Activated B cell treated with CpG ODN at 0.5 μM for 24 hours (primary cell): ENCODE measurements around the gene SYNPR. TPM values are rescaled to one million over a fixed set of nuclear protein-coding genes. Genes with fewer than 3 reads are reported as not detected.
"Not testable (repeated sequence)": the region's sequence is repeated elsewhere in the genome, so short reads cannot be mapped to it uniquely, and the experiment has no call there.

Experiments used
- ATAC-seq: fragments of 200-7000 bp; cut with Tn5 transposase; one replicate; pipeline ENCODE4 v1.10.0; 2021; ENCODE audit warnings: low read depth, mild to moderate bottlenecking, moderate library complexity
- CTCF ChIA-PET: fragments of 350-600 bp; sonication (Branson Sonifier 250); formaldehyde crosslinking; loops from one replicate; lab custom pipeline; 2021; ENCODE audit warnings: antibody characterized with exemption; lab: Charles Lee
- POLR2A ChIA-PET: fragments of 350-600 bp; sonication (Branson Sonifier 250); formaldehyde crosslinking; loops from one replicate; lab custom pipeline; 2021; ENCODE audit warnings: antibody characterized with exemption; lab: Charles Lee
- DNase-seq: peaks from one replicate; pipeline ENCODE4 v3.0.0; 2022
- H3K27ac Mint-ChIP-seq: one replicate; pipeline ENCODE4 v1.8.0; 2020; ENCODE audit warnings: mixed read lengths
- H3K27me3 Mint-ChIP-seq: one replicate; pipeline ENCODE4 v1.8.0; 2021; ENCODE audit warnings: mixed read lengths
- H3K36me3 Mint-ChIP-seq: one replicate; pipeline ENCODE4 v1.8.0; 2021; ENCODE audit warnings: low read depth, mixed read lengths
- H3K4me1 Mint-ChIP-seq: one replicate; pipeline ENCODE4 v1.8.0; 2021; ENCODE audit warnings: mixed read lengths
- H3K4me3 Mint-ChIP-seq: one replicate; pipeline ENCODE4 v1.8.0; 2020; ENCODE audit warnings: mild to moderate bottlenecking, mixed read lengths
- H3K9me3 Mint-ChIP-seq: one replicate; pipeline ENCODE4 v1.8.0; 2020; ENCODE audit warnings: mixed read lengths
- CTCF ChIP-seq: fragments of 200-600 bp; IDR thresholded peaks from one replicate; pipeline ENCODE4 v1.8.0; 2022; ENCODE audit warnings: antibody characterized with exemption, mild to moderate bottlenecking
- intact Hi-C: fragments of 100-400 bp; cut with micrococcal nuclease; formaldehyde crosslinking; loops from one replicate; pipeline ENCODE4 v1.15.1; 2024
- total RNA-seq: library from RNA; stranded (reverse); gene quantifications from 2 replicates; pipeline ENCODE4 v1.2.3, GENCODE V29; 2022

The SYNPR gene
- total RNA-seq, 1 donor from 2014 or later: not detected

- Mint-ChIP-seq H3K4me1 (no peaks in the 10 kb centered on the region), H3K9me3 (peaks cover 4% of the 10 kb centered on the region), H3K4me3 (no peak overlapping the region), H3K27me3 (no peaks in the 10 kb centered on the region), H3K36me3 (no peaks in the 10 kb centered on the region), H3K27ac (no peak overlapping the region)
- intact Hi-C loops: no loop called here
- DNase-seq: no peak
- no peak for TF ChIP-seq CTCF
- ATAC-seq: no peak
- ChIA-PET CTCF (no interaction called here), POLR2A (no interaction called here)
Observed at GRCh38 chr3:63642488-63642887, 364.4 kb downstream of the SYNPR start.

- CTCF ChIA-PET: interaction anchor here (0.6 kb wide), 1 partner anchor 19 kb away, joined by 3 read pairs; no protein-coding TSS in a partner anchor
- no peak for DNase-seq
- no peak for ATAC-seq
- POLR2A ChIA-PET: no interaction called here
- Mint-ChIP-seq H3K9me3 (peaks cover 4% of the 10 kb centered on the region), H3K4me3 (no peak overlapping the region), H3K4me1 (no peaks in the 10 kb centered on the region), H3K27me3 (no peaks in the 10 kb centered on the region), H3K27ac (no peak overlapping the region), H3K36me3 (no peaks in the 10 kb centered on the region)
- TF ChIP-seq CTCF: no peak
- intact Hi-C loops: no loop called here
Observed at GRCh38 chr3:63644212-63644797, 366.2 kb downstream of the SYNPR start.

- intact Hi-C loops: not testable (repeated sequence)
Observed at GRCh38 chr3:63644928-63645781, 367.0 kb downstream of the SYNPR start.

GRCh38 chr3:63652066-63652725, 374.1 kb downstream of the SYNPR start, which contains the start of gene SNTN:
SNTN (plus strand) TSS chr3:63652675; CDS start chr3:63652688, 13 bp downstream.
- ChIA-PET CTCF (no interaction called here), POLR2A (no interaction called here)
- no peak for TF ChIP-seq CTCF
- ATAC-seq (no peak), DNase-seq (no peak)
- Mint-ChIP-seq H3K4me3 (no peak within 1 kb of the TSS), H3K4me1 (no peaks in the 10 kb centered on the region), H3K36me3 (no peaks in the 10 kb centered on the region), H3K9me3 (no peaks in the 10 kb centered on the region), H3K27me3 (no peaks in the 10 kb centered on the region), H3K27ac (no peak within 1 kb of the TSS)
- intact Hi-C loops: no loop called here

More at GRCh38 chr3:63644928-63645781, 367.0 kb downstream of the SYNPR start:
- ATAC-seq, H3K36me3 Mint-ChIP-seq, CTCF ChIA-PET, H3K4me1 Mint-ChIP-seq, POLR2A ChIA-PET, H3K27ac Mint-ChIP-seq, H3K4me3 Mint-ChIP-seq, H3K27me3 Mint-ChIP-seq, H3K9me3 Mint-ChIP-seq, DNase-seq: not testable (repeated sequence)

GRCh38 chr3:63654211-63654610, 376.1 kb downstream of the SYNPR start:
- CTCF ChIA-PET: no interaction called here
- intact Hi-C loops: no loop called here
- Mint-ChIP-seq H3K4me1 (no peaks in the 10 kb centered on the region), H3K9me3 (no peaks in the 10 kb centered on the region), H3K27me3 (no peaks in the 10 kb centered on the region), H3K36me3 (no peaks in the 10 kb centered on the region), H3K4me3 (no peak overlapping the region), H3K27ac (no peak overlapping the region)
- TF ChIP-seq CTCF: no peak
- POLR2A ChIA-PET: no interaction called here
- ATAC-seq (no peak), DNase-seq (no peak)
